H9 (cell line): ENCODE data around the gene NPLOC4. TPM values are rescaled to one million over a fixed set of nuclear protein-coding genes. Genes with fewer than 3 reads are reported as not detected.

Source experiments
- DNase-seq: peaks from one replicate; pipeline ENCODE4 v3.0.0-alpha.2; 2017
- H2AFZ ChIP-seq: one replicate; pipeline ENCODE4 v1.6.1; 2013; ENCODE audit warnings: mild to moderate bottlenecking, low read length, control low read depth, moderate library complexity
- H2AK5ac ChIP-seq: 2 replicates; pipeline ENCODE4 v1.6.1; 2013; ENCODE audit warnings: low read length, control low read depth, mixed read lengths; ENCODE audit not compliant: insufficient read length
- H2BK120ac ChIP-seq: one replicate; pipeline ENCODE4 v1.6.1; 2013; ENCODE audit warnings: low read depth, mild to moderate bottlenecking, low read length, control low read depth, inconsistent platforms; ENCODE audit not compliant: poor library complexity, severe bottlenecking
- H2BK12ac ChIP-seq: 2 replicates; pipeline ENCODE4 v1.6.1; 2013; ENCODE audit warnings: low read length, control low read depth, mixed read lengths, low read depth; ENCODE audit not compliant: insufficient read length
- H2BK15ac ChIP-seq: 2 replicates; pipeline ENCODE4 v1.6.1; 2013; ENCODE audit warnings: low read depth, low read length, control low read depth
- H2BK20ac ChIP-seq: one replicate; pipeline ENCODE4 v1.6.1; 2013; ENCODE audit warnings: low read depth, mild to moderate bottlenecking, low read length, control low read depth, inconsistent platforms; ENCODE audit not compliant: poor library complexity, severe bottlenecking
- H2BK5ac ChIP-seq: 2 replicates; pipeline ENCODE4 v1.6.1; 2013; ENCODE audit warnings: low read length, control low read depth, mixed read lengths; ENCODE audit not compliant: insufficient read length
- H3K14ac ChIP-seq: 2 replicates; pipeline ENCODE4 v1.6.1; 2013; ENCODE audit warnings: low read length, control low read depth; ENCODE audit not compliant: insufficient read depth
- H3K18ac ChIP-seq: 2 replicates; pipeline ENCODE4 v1.6.1; 2013; ENCODE audit warnings: low read depth, mild to moderate bottlenecking, mixed read lengths, low read length, control low read depth; ENCODE audit not compliant: insufficient read length
- H3K23ac ChIP-seq: 2 replicates; pipeline ENCODE4 v1.6.1; 2013; ENCODE audit warnings: low read length, control low read depth, mixed read lengths, low read depth; ENCODE audit not compliant: insufficient read length
- H3K23me2 ChIP-seq: 2 replicates; pipeline ENCODE4 v1.6.1; 2013; ENCODE audit warnings: low read depth, mild to moderate bottlenecking, mixed read lengths, low read length, control low read depth; ENCODE audit not compliant: insufficient read length, poor library complexity, severe bottlenecking
- H3K27ac ChIP-seq: 2 replicates; pipeline ENCODE4 v1.5.1; 2013; ENCODE audit warnings: low read length, control low read depth, mixed read lengths, low read depth; ENCODE audit not compliant: insufficient read length
- H3K27me3 ChIP-seq: 2 replicates; pipeline ENCODE4 v1.6.1; 2013; ENCODE audit warnings: low read length, control low read depth, inconsistent platforms; ENCODE audit not compliant: insufficient read depth
- H3K4ac ChIP-seq: 2 replicates; pipeline ENCODE4 v1.6.1; 2013; ENCODE audit warnings: low read depth, mild to moderate bottlenecking, control low read depth, inconsistent platforms, low read length, moderate library complexity
- H3K4me1 ChIP-seq: 2 replicates; pipeline ENCODE4 v1.6.1; 2013; ENCODE audit warnings: low read length, control low read depth, inconsistent platforms; ENCODE audit not compliant: insufficient read depth
- H3K4me2 ChIP-seq: 2 replicates; pipeline ENCODE4 v1.6.1; 2013; ENCODE audit warnings: low read length, control low read depth, mixed read lengths; ENCODE audit not compliant: insufficient read length, insufficient read depth
- H3K56ac ChIP-seq: 2 replicates; pipeline ENCODE4 v1.6.1; 2013; ENCODE audit warnings: low read depth, mild to moderate bottlenecking, mixed read lengths, low read length, control low read depth; ENCODE audit not compliant: insufficient read length
- H3K79me1 ChIP-seq: 2 replicates; pipeline ENCODE4 v1.6.1; 2013; ENCODE audit warnings: low read depth, mild to moderate bottlenecking, moderate library complexity, low read length, control low read depth, inconsistent platforms; ENCODE audit not compliant: insufficient read depth, poor library complexity, severe bottlenecking
- H3K79me2 ChIP-seq: 2 replicates; pipeline ENCODE4 v1.6.1; 2013; ENCODE audit warnings: low read length, control low read depth, inconsistent platforms; ENCODE audit not compliant: insufficient read depth
- H3K9ac ChIP-seq: 2 replicates; pipeline ENCODE4 v1.6.1; 2013; ENCODE audit warnings: low read length, control low read depth, mixed read lengths; ENCODE audit not compliant: insufficient read length; ENCODE audit errors: extremely low read depth
- H3K9me3 ChIP-seq: one replicate; pipeline ENCODE4 v1.6.1; 2013; ENCODE audit warnings: low read depth, low read length, inconsistent platforms; ENCODE audit not compliant: control insufficient read depth
- H3T11ph ChIP-seq: one replicate; pipeline ENCODE4 v1.6.1; 2013; ENCODE audit warnings: mild to moderate bottlenecking, low read length, control low read depth, inconsistent platforms
- H4K20me1 ChIP-seq: one replicate; pipeline ENCODE4 v1.6.1; 2013; ENCODE audit not compliant: control insufficient read depth, insufficient read length, insufficient read depth
- H4K5ac ChIP-seq: 2 replicates; pipeline ENCODE4 v1.6.1; 2013; ENCODE audit warnings: low read depth, mild to moderate bottlenecking, mixed read lengths, low read length, control low read depth; ENCODE audit not compliant: insufficient read length
- H4K8ac ChIP-seq: replicated peaks from 2 replicates; pipeline ENCODE4 v1.6.1; 2013; ENCODE audit warnings: low read length, control low read depth, mixed read lengths, low read depth; ENCODE audit not compliant: insufficient read length
- H4K91ac ChIP-seq: 2 replicates; pipeline ENCODE4 v1.6.1; 2013; ENCODE audit warnings: low read depth, mild to moderate bottlenecking, moderate library complexity, mixed read lengths, low read length, control low read depth; ENCODE audit not compliant: insufficient read length
- H3K27ac Mint-ChIP-seq, 3 experiments: 2 replicates in 2 of 3; 3 replicates in 1 of 3; pipeline ENCODE4 v1.8.0; 2020 to 2021; ENCODE audit warnings: mixed read lengths in 3 of 3, mild to moderate bottlenecking in 1 of 3, moderate library complexity in 1 of 3
- H3K27me3 Mint-ChIP-seq: 2 replicates; pipeline ENCODE4 v1.8.0; 2021; ENCODE audit warnings: low read depth, mild to moderate bottlenecking, moderate library complexity, mixed read lengths
- H3K36me3 Mint-ChIP-seq, 3 experiments: 2 replicates in 2 of 3; 3 replicates in 1 of 3; pipeline ENCODE4 v1.8.0; 2020 to 2021; ENCODE audit warnings: low read depth in 3 of 3, mixed read lengths in 3 of 3; ENCODE audit not compliant: insufficient read depth in 1 of 3
- H3K4me1 Mint-ChIP-seq, 2 experiments: 2 replicates each; pipeline ENCODE4 v1.8.0; 2020; ENCODE audit warnings: mixed read lengths in 2 of 2
- H3K4me3 Mint-ChIP-seq, 2 experiments: 2 replicates in 1 of 2; 3 replicates in 1 of 2; pipeline ENCODE4 v1.8.0; 2020 to 2021; ENCODE audit warnings: mild to moderate bottlenecking in 2 of 2, mixed read lengths in 2 of 2, moderate library complexity in 1 of 2
- H3K9me3 Mint-ChIP-seq, 2 experiments: 2 replicates in 1 of 2; 3 replicates in 1 of 2; pipeline ENCODE4 v1.8.0; 2020; ENCODE audit warnings: mild to moderate bottlenecking in 2 of 2, mixed read lengths in 2 of 2, moderate library complexity in 1 of 2
- WGBS: extraction: QIAGEN DNeasy Blood & Tissue Kit; methylation state at CpG from one replicate; pipeline ENCODE4 v1.1.7; 2013; ENCODE audit warnings: missing lambda C conversion rate, low lambda C conversion rate, mixed read lengths; ENCODE audit not compliant: insufficient read length; ENCODE audit errors: extremely low coverage; 5-methylcytosine and 5-hydroxymethylcytosine counted together
- total RNA-seq: library from RNA; stranded (reverse); gene quantifications from 2 replicates; pipeline ENCODE4 v1.2.1, GENCODE V29; 2021
- TF ChIP-seq, protein P1 (sequence below): fragments of 200-600 bp; sonication (generic); conservative IDR thresholded peaks from 3 replicates; pipeline ENCODE4 v1.8.0; 2021; ENCODE audit warnings: antibody characterized with exemption, mild to moderate bottlenecking

NPLOC4 gene
- total RNA-seq, 1 experiment from 2014 or later = 103 TPM

DNA sequence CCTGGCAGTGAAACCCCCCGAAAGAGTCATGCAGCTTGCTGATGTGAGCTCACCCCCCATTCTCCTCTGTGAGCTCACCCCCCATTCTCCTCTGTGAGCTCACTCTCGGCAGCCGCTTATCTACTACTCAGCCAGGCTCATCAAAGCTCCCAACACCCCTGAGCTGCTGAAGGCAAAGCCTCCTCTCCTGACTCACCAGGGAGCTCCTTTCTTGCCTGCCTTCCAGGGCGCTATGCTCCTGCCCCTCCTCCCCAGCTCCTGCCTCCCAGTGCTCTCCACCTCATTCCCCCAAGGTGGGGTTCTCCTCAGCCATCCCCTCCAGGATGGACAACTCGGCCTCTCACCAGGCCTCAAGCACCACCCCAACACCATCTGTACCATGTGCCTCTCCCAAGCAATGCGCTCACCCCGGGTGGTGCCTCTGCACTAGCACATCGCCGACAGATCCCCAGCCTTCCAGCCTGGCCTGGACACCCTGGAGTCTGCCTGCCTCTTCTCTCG, 57.0 kb downstream of the NPLOC4 start:
- Mint-ChIP-seq H3K36me3 (peaks cover 23 to 81% (median 76%) of the 10 kb centered on the region in 3 experiments), H3K27ac (peak overlapping the region in 2 of 3 experiments; percentile 46 to 81; a peak in 6 of 7 replicates), H3K4me1 (no peaks in the 10 kb centered on the region), H3K27me3 (peaks cover 3% of the 10 kb centered on the region), H3K4me3 (no peak overlapping the region; a peak in 1 of 5 replicates), H3K9me3 (no peaks in the 10 kb centered on the region)
- Histone ChIP-seq H3K4ac (no peak overlapping the region), H3K23me2 (no peaks in the 10 kb centered on the region), H4K20me1 (peaks cover 2% of the 10 kb centered on the region), H4K91ac (no peak overlapping the region), H3K9me3 (no peaks in the 10 kb centered on the region), H2BK15ac (no peak overlapping the region), H3K79me2 (no peaks in the 10 kb centered on the region), H2BK20ac (no peak overlapping the region), H2BK5ac (no peak overlapping the region), H2BK120ac (no peak overlapping the region), H3K27ac (no peak overlapping the region), H2BK12ac (no peak overlapping the region), H3K9ac (no peak overlapping the region), H3K56ac (no peak overlapping the region), H3K14ac (no peak overlapping the region), H3K4me1 (no peaks in the 10 kb centered on the region), H3K23ac (no peak overlapping the region), H3K27me3 (no peaks in the 10 kb centered on the region), H3T11ph (no peak overlapping the region), H2AFZ (no peak overlapping the region), H3K4me2 (no peak overlapping the region), H4K8ac (no peak overlapping the region), H4K5ac (no peak overlapping the region), H2AK5ac (no peak overlapping the region), H3K79me1 (no peaks in the 10 kb centered on the region), H3K18ac (no peak overlapping the region)
- WGBS = no CpG with 5 or more reads among the region's 10 CpGs
- peak; percentile 29 for DNase-seq
- TF ChIP-seq, protein P1, sequence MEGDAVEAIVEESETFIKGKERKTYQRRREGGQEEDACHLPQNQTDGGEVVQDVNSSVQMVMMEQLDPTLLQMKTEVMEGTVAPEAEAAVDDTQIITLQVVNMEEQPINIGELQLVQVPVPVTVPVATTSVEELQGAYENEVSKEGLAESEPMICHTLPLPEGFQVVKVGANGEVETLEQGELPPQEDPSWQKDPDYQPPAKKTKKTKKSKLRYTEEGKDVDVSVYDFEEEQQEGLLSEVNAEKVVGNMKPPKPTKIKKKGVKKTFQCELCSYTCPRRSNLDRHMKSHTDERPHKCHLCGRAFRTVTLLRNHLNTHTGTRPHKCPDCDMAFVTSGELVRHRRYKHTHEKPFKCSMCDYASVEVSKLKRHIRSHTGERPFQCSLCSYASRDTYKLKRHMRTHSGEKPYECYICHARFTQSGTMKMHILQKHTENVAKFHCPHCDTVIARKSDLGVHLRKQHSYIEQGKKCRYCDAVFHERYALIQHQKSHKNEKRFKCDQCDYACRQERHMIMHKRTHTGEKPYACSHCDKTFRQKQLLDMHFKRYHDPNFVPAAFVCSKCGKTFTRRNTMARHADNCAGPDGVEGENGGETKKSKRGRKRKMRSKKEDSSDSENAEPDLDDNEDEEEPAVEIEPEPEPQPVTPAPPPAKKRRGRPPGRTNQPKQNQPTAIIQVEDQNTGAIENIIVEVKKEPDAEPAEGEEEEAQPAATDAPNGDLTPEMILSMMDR = no peak
